H9 (cell line): ENCODE data around the gene ERICH6. TPM values are rescaled to one million over a fixed set of nuclear protein-coding genes. Genes with fewer than 3 reads are reported as not detected.

ENCODE experiments used
- DNase-seq: peaks from one replicate; pipeline ENCODE4 v3.0.0-alpha.2; 2017
- H2AFZ ChIP-seq: one replicate; pipeline ENCODE4 v1.6.1; 2013; ENCODE audit warnings: mild to moderate bottlenecking, low read length, control low read depth, moderate library complexity
- H2AK5ac ChIP-seq: 2 replicates; pipeline ENCODE4 v1.6.1; 2013; ENCODE audit warnings: low read length, control low read depth, mixed read lengths; ENCODE audit not compliant: insufficient read length
- H2BK120ac ChIP-seq: one replicate; pipeline ENCODE4 v1.6.1; 2013; ENCODE audit warnings: low read depth, mild to moderate bottlenecking, low read length, control low read depth, inconsistent platforms; ENCODE audit not compliant: poor library complexity, severe bottlenecking
- H2BK12ac ChIP-seq: 2 replicates; pipeline ENCODE4 v1.6.1; 2013; ENCODE audit warnings: low read length, control low read depth, mixed read lengths, low read depth; ENCODE audit not compliant: insufficient read length
- H2BK15ac ChIP-seq: 2 replicates; pipeline ENCODE4 v1.6.1; 2013; ENCODE audit warnings: low read depth, low read length, control low read depth
- H2BK20ac ChIP-seq: one replicate; pipeline ENCODE4 v1.6.1; 2013; ENCODE audit warnings: low read depth, mild to moderate bottlenecking, low read length, control low read depth, inconsistent platforms; ENCODE audit not compliant: poor library complexity, severe bottlenecking
- H2BK5ac ChIP-seq: 2 replicates; pipeline ENCODE4 v1.6.1; 2013; ENCODE audit warnings: low read length, control low read depth, mixed read lengths; ENCODE audit not compliant: insufficient read length
- H3K14ac ChIP-seq: 2 replicates; pipeline ENCODE4 v1.6.1; 2013; ENCODE audit warnings: low read length, control low read depth; ENCODE audit not compliant: insufficient read depth
- H3K18ac ChIP-seq: 2 replicates; pipeline ENCODE4 v1.6.1; 2013; ENCODE audit warnings: low read depth, mild to moderate bottlenecking, mixed read lengths, low read length, control low read depth; ENCODE audit not compliant: insufficient read length
- H3K23ac ChIP-seq: 2 replicates; pipeline ENCODE4 v1.6.1; 2013; ENCODE audit warnings: low read length, control low read depth, mixed read lengths, low read depth; ENCODE audit not compliant: insufficient read length
- H3K23me2 ChIP-seq: 2 replicates; pipeline ENCODE4 v1.6.1; 2013; ENCODE audit warnings: low read depth, mild to moderate bottlenecking, mixed read lengths, low read length, control low read depth; ENCODE audit not compliant: insufficient read length, poor library complexity, severe bottlenecking
- H3K27ac ChIP-seq: 2 replicates; pipeline ENCODE4 v1.5.1; 2013; ENCODE audit warnings: low read length, control low read depth, mixed read lengths, low read depth; ENCODE audit not compliant: insufficient read length
- H3K27me3 ChIP-seq: 2 replicates; pipeline ENCODE4 v1.6.1; 2013; ENCODE audit warnings: low read length, control low read depth, inconsistent platforms; ENCODE audit not compliant: insufficient read depth
- H3K4ac ChIP-seq: 2 replicates; pipeline ENCODE4 v1.6.1; 2013; ENCODE audit warnings: low read depth, mild to moderate bottlenecking, control low read depth, inconsistent platforms, low read length, moderate library complexity
- H3K4me1 ChIP-seq: 2 replicates; pipeline ENCODE4 v1.6.1; 2013; ENCODE audit warnings: low read length, control low read depth, inconsistent platforms; ENCODE audit not compliant: insufficient read depth
- H3K4me2 ChIP-seq: 2 replicates; pipeline ENCODE4 v1.6.1; 2013; ENCODE audit warnings: low read length, control low read depth, mixed read lengths; ENCODE audit not compliant: insufficient read length, insufficient read depth
- H3K56ac ChIP-seq: 2 replicates; pipeline ENCODE4 v1.6.1; 2013; ENCODE audit warnings: low read depth, mild to moderate bottlenecking, mixed read lengths, low read length, control low read depth; ENCODE audit not compliant: insufficient read length
- H3K79me1 ChIP-seq: 2 replicates; pipeline ENCODE4 v1.6.1; 2013; ENCODE audit warnings: low read depth, mild to moderate bottlenecking, moderate library complexity, low read length, control low read depth, inconsistent platforms; ENCODE audit not compliant: insufficient read depth, poor library complexity, severe bottlenecking
- H3K79me2 ChIP-seq: 2 replicates; pipeline ENCODE4 v1.6.1; 2013; ENCODE audit warnings: low read length, control low read depth, inconsistent platforms; ENCODE audit not compliant: insufficient read depth
- H3K9ac ChIP-seq: 2 replicates; pipeline ENCODE4 v1.6.1; 2013; ENCODE audit warnings: low read length, control low read depth, mixed read lengths; ENCODE audit not compliant: insufficient read length; ENCODE audit errors: extremely low read depth
- H3K9me3 ChIP-seq: one replicate; pipeline ENCODE4 v1.6.1; 2013; ENCODE audit warnings: low read depth, low read length, inconsistent platforms; ENCODE audit not compliant: control insufficient read depth
- H3T11ph ChIP-seq: one replicate; pipeline ENCODE4 v1.6.1; 2013; ENCODE audit warnings: mild to moderate bottlenecking, low read length, control low read depth, inconsistent platforms
- H4K20me1 ChIP-seq: one replicate; pipeline ENCODE4 v1.6.1; 2013; ENCODE audit not compliant: control insufficient read depth, insufficient read length, insufficient read depth
- H4K5ac ChIP-seq: 2 replicates; pipeline ENCODE4 v1.6.1; 2013; ENCODE audit warnings: low read depth, mild to moderate bottlenecking, mixed read lengths, low read length, control low read depth; ENCODE audit not compliant: insufficient read length
- H4K8ac ChIP-seq: replicated peaks from 2 replicates; pipeline ENCODE4 v1.6.1; 2013; ENCODE audit warnings: low read length, control low read depth, mixed read lengths, low read depth; ENCODE audit not compliant: insufficient read length
- H4K91ac ChIP-seq: 2 replicates; pipeline ENCODE4 v1.6.1; 2013; ENCODE audit warnings: low read depth, mild to moderate bottlenecking, moderate library complexity, mixed read lengths, low read length, control low read depth; ENCODE audit not compliant: insufficient read length
- H3K27ac Mint-ChIP-seq, 3 experiments: 2 replicates in 2 of 3; 3 replicates in 1 of 3; pipeline ENCODE4 v1.8.0; 2020 to 2021; ENCODE audit warnings: mixed read lengths in 3 of 3, mild to moderate bottlenecking in 1 of 3, moderate library complexity in 1 of 3
- H3K27me3 Mint-ChIP-seq: 2 replicates; pipeline ENCODE4 v1.8.0; 2021; ENCODE audit warnings: low read depth, mild to moderate bottlenecking, moderate library complexity, mixed read lengths
- H3K36me3 Mint-ChIP-seq, 3 experiments: 2 replicates in 2 of 3; 3 replicates in 1 of 3; pipeline ENCODE4 v1.8.0; 2020 to 2021; ENCODE audit warnings: low read depth in 3 of 3, mixed read lengths in 3 of 3; ENCODE audit not compliant: insufficient read depth in 1 of 3
- H3K4me1 Mint-ChIP-seq, 2 experiments: 2 replicates each; pipeline ENCODE4 v1.8.0; 2020; ENCODE audit warnings: mixed read lengths in 2 of 2
- H3K4me3 Mint-ChIP-seq, 2 experiments: 2 replicates in 1 of 2; 3 replicates in 1 of 2; pipeline ENCODE4 v1.8.0; 2020 to 2021; ENCODE audit warnings: mild to moderate bottlenecking in 2 of 2, mixed read lengths in 2 of 2, moderate library complexity in 1 of 2
- H3K9me3 Mint-ChIP-seq, 2 experiments: 2 replicates in 1 of 2; 3 replicates in 1 of 2; pipeline ENCODE4 v1.8.0; 2020; ENCODE audit warnings: mild to moderate bottlenecking in 2 of 2, mixed read lengths in 2 of 2, moderate library complexity in 1 of 2
- CTCF ChIP-seq: fragments of 200-600 bp; sonication (generic); conservative IDR thresholded peaks from 3 replicates; pipeline ENCODE4 v1.8.0; 2021; ENCODE audit warnings: antibody characterized with exemption, mild to moderate bottlenecking
- WGBS: extraction: QIAGEN DNeasy Blood & Tissue Kit; methylation state at CpG from one replicate; pipeline ENCODE4 v1.1.7; 2013; ENCODE audit warnings: missing lambda C conversion rate, low lambda C conversion rate, mixed read lengths; ENCODE audit not compliant: insufficient read length; ENCODE audit errors: extremely low coverage; 5-methylcytosine and 5-hydroxymethylcytosine counted together
- total RNA-seq: library from RNA; stranded (reverse); gene quantifications from 2 replicates; pipeline ENCODE4 v1.2.1, GENCODE V29; 2021

ERICH6 gene
- total RNA-seq, 1 experiment from 2014 or later, result not detected

GRCh38 chr3:150741497-150742140 lies 37.9 kb upstream of the ERICH6 start:
- H3K9ac ChIP-seq, result no peak overlapping the region
- no peak overlapping the region for H3K4ac ChIP-seq
- H3K79me1 ChIP-seq, result no peaks in the 10 kb centered on the region
- H3K4me1 Mint-ChIP-seq, result peaks cover 26 to 33% of the 10 kb centered on the region in 2 experiments
- H2AK5ac ChIP-seq, result no peak overlapping the region
- TF ChIP-seq CTCF, result no peak
- no peak overlapping the region for H2BK12ac ChIP-seq
- H3K9me3 Mint-ChIP-seq, result no peaks in the 10 kb centered on the region
- no peak for DNase-seq
- no CpG with 5 or more reads among the region's 5 CpGs for WGBS
- no peak overlapping the region for H4K5ac ChIP-seq
- no peak overlapping the region for H3T11ph ChIP-seq
- no peak overlapping the region for H2BK20ac ChIP-seq
- no peak overlapping the region for H3K4me3 Mint-ChIP-seq
- H3K56ac ChIP-seq, result no peak overlapping the region
- no peaks in the 10 kb centered on the region for H3K27me3 Mint-ChIP-seq
- no peak overlapping the region for H3K23ac ChIP-seq
- H3K27ac Mint-ChIP-seq, result peak overlapping the region in 1 of 3 experiments; percentile 13; a peak in 2 of 7 replicates
- no peaks in the 10 kb centered on the region for H3K9me3 ChIP-seq
- H4K91ac ChIP-seq, result no peak overlapping the region
- no peak overlapping the region for H2BK15ac ChIP-seq
- H2BK5ac ChIP-seq, result no peak overlapping the region
- H3K27ac ChIP-seq, result no peak overlapping the region
- H3K18ac ChIP-seq, result no peak overlapping the region
- H3K4me2 ChIP-seq, result no peak overlapping the region
- H3K23me2 ChIP-seq, result no peaks in the 10 kb centered on the region
- no peak overlapping the region for H3K14ac ChIP-seq
- no peak overlapping the region for H4K8ac ChIP-seq
- H3K4me1 ChIP-seq, result 0 out of 2 replicates have a peak, but pooled peaks cover 2% of the 10 kb centered on the region
- no peaks in the 10 kb centered on the region; the same call in 1 of the 2 replicates for H3K79me2 ChIP-seq
- no peak overlapping the region for H2BK120ac ChIP-seq
- H2AFZ ChIP-seq, result no peak overlapping the region
- no peaks in the 10 kb centered on the region for H3K27me3 ChIP-seq
- H3K36me3 Mint-ChIP-seq, result peaks cover 0 to 4% (median 4%) of the 10 kb centered on the region in 3 experiments; a peak in 4 of 7 replicates
- H4K20me1 ChIP-seq, result no peaks in the 10 kb centered on the region
